Measurements from ENCODE around the gene KMT2C. TPM values are rescaled to one million over a fixed set of nuclear protein-coding genes. Genes with fewer than 3 reads are reported as not detected.
A peak's percentile ranks its signal among the peaks of the same experiment; 100 is the strongest.
"Not testable (repeated sequence)": the region's sequence is repeated elsewhere in the genome, so short reads cannot be mapped to it uniquely, and the experiment has no call there.

KMT2C gene
- total and polyA plus RNA-seq, 4 donors: 6.3 to 35.3 (median 19.3) TPM

- not testable (repeated sequence) for DNase-seq (ENCODE audit: low spot score); H3K36me3 ChIP-seq (ENCODE audit: control insufficient read depth in 4 of 4, insufficient read depth in 3 of 4, low read depth in 1 of 4, low read length in 3 of 4); H3K27me3 ChIP-seq (ENCODE audit: control insufficient read depth in 4 of 4, insufficient read depth in 4 of 4, low read length in 3 of 4); H3K9me3 ChIP-seq (ENCODE audit: control insufficient read depth in 4 of 4, low read length in 3 of 4); H3K4me1 ChIP-seq (ENCODE audit: control insufficient read depth in 4 of 4, insufficient read depth in 4 of 4, low read length in 3 of 4); H3K27ac ChIP-seq (ENCODE audit: low read depth in 1 of 2, low read length in 2 of 2); H3K9ac ChIP-seq (ENCODE audit: low read depth in 1 of 2, low read length in 2 of 2); H3K4me3 ChIP-seq (ENCODE audit: low read depth in 1 of 3, low read length in 3 of 3)
- 91% methylated on average over 7 of the region's 7 CpGs for WGBS
Measured at GRCh38 chr7:152469576-152469975, 33.8 kb upstream of the KMT2C start.

- no peak overlapping the region for H3K9ac ChIP-seq (ENCODE audit: low read depth in 1 of 2, low read length in 2 of 2)
- no peak for DNase-seq (ENCODE audit: low spot score)
- H3K36me3 ChIP-seq (ENCODE audit: control insufficient read depth in 4 of 4, insufficient read depth in 3 of 4, low read depth in 1 of 4, low read length in 3 of 4): no peaks in the 10 kb centered on the region
- 98% methylated on average over 9 of the region's 9 CpGs for WGBS
- no peaks in the 10 kb centered on the region for H3K27me3 ChIP-seq (ENCODE audit: control insufficient read depth in 4 of 4, insufficient read depth in 4 of 4, low read length in 3 of 4)
- TF ChIP-seq ZBTB33 (IDR thresholded peaks at IDR 0.05): no peak
- H3K9me3 ChIP-seq (ENCODE audit: control insufficient read depth in 4 of 4, low read length in 3 of 4): no peaks in the 10 kb centered on the region
- H3K4me1 ChIP-seq (ENCODE audit: control insufficient read depth in 4 of 4, insufficient read depth in 4 of 4, low read length in 3 of 4): peaks cover 0 to 7% (median 5%) of the 10 kb centered on the region in 4 donors
- H3K27ac ChIP-seq (ENCODE audit: low read depth in 1 of 2, low read length in 2 of 2): no peak overlapping the region
- H3K4me3 ChIP-seq (ENCODE audit: low read depth in 1 of 3, low read length in 3 of 3): no peak overlapping the region
Measured at GRCh38 chr7:152467225-152467624, 31.4 kb upstream of the KMT2C start.

- Histone ChIP-seq H3K9me3 (ENCODE audit: control insufficient read depth in 4 of 4, low read length in 3 of 4) (no peaks in the 10 kb centered on the region), H3K9ac (ENCODE audit: low read depth in 1 of 2, low read length in 2 of 2) (peak overlapping the region in 1 of 2 donors; percentile 5), H3K27ac (ENCODE audit: low read depth in 1 of 2, low read length in 2 of 2) (peak overlapping the region; percentile 99 to 100), H3K36me3 (ENCODE audit: control insufficient read depth in 4 of 4, insufficient read depth in 3 of 4, low read depth in 1 of 4, low read length in 3 of 4) (no peaks in the 10 kb centered on the region), H3K4me3 (ENCODE audit: low read depth in 1 of 3, low read length in 3 of 3) (peak overlapping the region; percentile 78 to 97 (median 80)), H3K4me1 (ENCODE audit: control insufficient read depth in 4 of 4, insufficient read depth in 4 of 4, low read length in 3 of 4) (peaks cover 0 to 7% (median 5%) of the 10 kb centered on the region in 4 donors), H3K27me3 (ENCODE audit: control insufficient read depth in 4 of 4, insufficient read depth in 4 of 4, low read length in 3 of 4) (no peaks in the 10 kb centered on the region)
- TF ChIP-seq YY1 (IDR thresholded peaks at IDR 0.05) (peak; percentile 11), SP1 (IDR thresholded peaks at IDR 0.05) (no peak), TAF1 (conservative IDR thresholded peaks at IDR 0.05) (no peak), REST (IDR thresholded peaks at IDR 0.05) (no peak)
- DNase-seq (ENCODE audit: low spot score): no peak
- 27% methylated on average over 4 of the region's 4 CpGs for WGBS
Measured at GRCh38 chr7:152465119-152465387, 29.2 kb upstream of the KMT2C start.

GRCh38 chr7:152464312-152465118 lies 28.7 kb upstream of the KMT2C start:
- peaks cover 0 to 7% (median 5%) of the 10 kb centered on the region in 4 donors for H3K4me1 ChIP-seq (ENCODE audit: control insufficient read depth in 4 of 4, insufficient read depth in 4 of 4, low read length in 3 of 4)
- DNase-seq (ENCODE audit: low spot score): peak; percentile 78
- H3K4me3 ChIP-seq (ENCODE audit: low read depth in 1 of 3, low read length in 3 of 3): peak overlapping the region; percentile 78 to 97 (median 80)
- under 1% methylated on average over 91 of the region's 91 CpGs for WGBS
- no peaks in the 10 kb centered on the region for H3K36me3 ChIP-seq (ENCODE audit: control insufficient read depth in 4 of 4, insufficient read depth in 3 of 4, low read depth in 1 of 4, low read length in 3 of 4)
- no peaks in the 10 kb centered on the region for H3K9me3 ChIP-seq (ENCODE audit: control insufficient read depth in 4 of 4, low read length in 3 of 4)
- peak overlapping the region; percentile 48 to 85 for H3K9ac ChIP-seq (ENCODE audit: low read depth in 1 of 2, low read length in 2 of 2)
- peak overlapping the region; percentile 99 to 100 for H3K27ac ChIP-seq (ENCODE audit: low read depth in 1 of 2, low read length in 2 of 2)
- TF ChIP-seq ZBTB33 (IDR thresholded peaks at IDR 0.05): no peak
- TF ChIP-seq YY1 (IDR thresholded peaks at IDR 0.05): peak; percentile 87
- TF ChIP-seq RAD21 (IDR thresholded peaks at IDR 0.05): peak; percentile 26 to 39
- no peak for TF ChIP-seq NR2F2 (IDR thresholded peaks at IDR 0.05)
- no peak for TF ChIP-seq MAX (IDR thresholded peaks at IDR 0.05)
- no peaks in the 10 kb centered on the region for H3K27me3 ChIP-seq (ENCODE audit: control insufficient read depth in 4 of 4, insufficient read depth in 4 of 4, low read length in 3 of 4)

Data from liver (tissue), 9 donors.